HuH-7 (cell line): ENCODE data around the gene KCNJ1.

Experiments
- DNase-seq: peaks from one replicate; pipeline ENCODE4 v3.0.0; 2011; ENCODE audit warnings: low spot score

The KCNJ1 gene

DNA sequence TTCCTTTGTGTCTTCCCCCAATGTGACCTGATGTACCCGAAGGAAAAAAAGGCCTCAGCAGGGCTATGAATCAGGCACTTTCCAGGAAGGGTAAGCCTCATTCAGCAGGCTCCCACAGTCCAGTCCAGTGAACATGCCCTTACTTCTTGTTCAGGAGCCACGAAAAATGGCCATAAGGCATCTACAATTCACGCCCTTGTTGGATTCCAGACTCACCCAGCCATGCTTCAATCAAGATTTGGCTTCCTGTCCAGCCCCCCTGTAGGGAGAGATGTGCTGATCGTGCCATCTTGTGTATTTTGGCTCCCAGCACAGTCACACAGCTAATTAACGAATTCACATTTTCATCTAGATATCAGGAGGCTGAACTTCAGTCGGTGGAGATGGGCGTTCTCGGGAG lies 14.1 kb upstream of the KCNJ1 start:
- DNase-seq: no peak

DNA sequence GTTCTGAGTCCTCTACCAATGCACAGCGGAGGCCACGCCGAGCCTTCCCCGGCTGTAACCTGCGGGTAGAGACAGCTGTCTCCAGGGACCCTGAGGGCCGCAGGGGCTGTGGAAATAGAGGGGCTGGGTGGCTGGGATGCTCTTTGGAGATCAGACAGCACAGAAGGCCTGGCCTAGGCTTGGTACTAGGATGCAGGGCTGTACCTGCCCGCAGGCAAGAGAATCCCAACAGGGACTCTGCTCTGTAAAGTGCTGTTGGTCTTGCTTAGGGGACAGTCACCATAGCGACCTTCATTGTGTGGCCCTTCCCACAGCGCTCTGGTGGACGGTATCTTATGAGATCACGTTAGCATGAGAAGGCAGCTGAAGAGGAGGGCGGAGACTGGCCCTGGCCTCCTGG lies 12.7 kb upstream of the KCNJ1 start:
- no peak for DNase-seq

DNA sequence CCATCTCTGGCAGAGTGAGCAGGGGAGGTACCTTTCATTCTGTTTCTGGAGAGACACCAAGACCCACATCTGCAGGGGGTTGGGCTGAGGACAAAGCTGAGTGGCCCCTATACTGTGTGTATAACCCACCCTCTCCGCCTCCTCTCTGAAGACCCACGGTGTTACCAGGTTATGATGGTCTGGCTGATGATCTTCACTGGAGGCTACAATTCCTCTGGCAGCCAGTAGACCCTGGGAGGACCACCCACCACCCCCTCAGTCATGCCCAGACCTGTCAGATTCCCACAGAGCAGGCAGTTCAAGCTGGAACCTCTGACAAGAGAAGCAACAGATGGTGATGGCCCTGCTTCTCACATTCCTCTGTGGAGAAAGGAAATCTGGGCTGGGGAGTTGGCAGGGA lies 11.4 kb upstream of the KCNJ1 start:
- DNase-seq: no peak

DNA sequence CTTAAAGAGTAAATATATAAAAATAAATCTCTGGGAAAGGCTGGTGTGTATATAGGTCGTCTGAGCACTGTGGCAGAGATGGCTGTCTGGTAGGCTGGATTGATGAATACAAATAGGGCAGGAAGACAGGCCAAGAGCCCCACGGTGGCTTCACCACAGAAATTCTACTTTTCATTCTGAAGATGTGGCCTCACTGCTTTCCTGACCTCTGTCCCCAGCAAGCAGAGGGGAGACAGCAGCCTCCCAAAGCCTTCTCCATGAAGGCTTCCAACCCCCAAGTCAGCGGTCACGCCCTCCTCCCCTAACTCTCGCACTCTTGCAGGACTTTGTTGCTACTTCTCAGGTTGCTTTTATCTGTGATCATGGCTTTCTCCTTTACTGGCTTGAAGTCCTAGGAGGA lies 10.6 kb upstream of the KCNJ1 start:
- DNase-seq: no peak

DNA sequence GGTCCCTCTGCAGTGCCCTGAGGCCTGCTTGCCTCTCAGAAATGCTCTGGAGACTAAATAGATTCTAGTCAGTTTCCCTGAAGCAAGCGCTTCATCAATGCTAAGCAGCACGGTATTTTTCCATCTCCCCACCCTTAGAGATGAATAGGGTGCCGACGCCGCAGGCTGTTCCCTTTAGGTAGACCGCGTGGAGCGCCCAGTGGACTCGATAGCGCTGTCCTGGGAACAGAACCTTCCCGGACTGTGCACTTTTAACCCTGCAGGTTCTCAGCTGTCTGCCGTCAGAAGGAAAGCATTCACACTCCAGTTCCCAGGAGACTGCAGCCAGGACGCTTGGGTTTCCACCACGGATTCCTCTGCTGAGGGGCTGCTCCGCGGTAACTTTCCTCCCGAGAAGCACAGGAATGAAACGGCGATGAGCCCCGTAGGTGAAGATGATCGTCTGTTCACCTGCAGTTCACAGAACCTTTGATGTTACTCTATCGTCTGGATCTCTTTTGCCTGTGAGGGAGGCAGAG lies 9.1 kb upstream of the KCNJ1 start:
- no peak for DNase-seq

DNA sequence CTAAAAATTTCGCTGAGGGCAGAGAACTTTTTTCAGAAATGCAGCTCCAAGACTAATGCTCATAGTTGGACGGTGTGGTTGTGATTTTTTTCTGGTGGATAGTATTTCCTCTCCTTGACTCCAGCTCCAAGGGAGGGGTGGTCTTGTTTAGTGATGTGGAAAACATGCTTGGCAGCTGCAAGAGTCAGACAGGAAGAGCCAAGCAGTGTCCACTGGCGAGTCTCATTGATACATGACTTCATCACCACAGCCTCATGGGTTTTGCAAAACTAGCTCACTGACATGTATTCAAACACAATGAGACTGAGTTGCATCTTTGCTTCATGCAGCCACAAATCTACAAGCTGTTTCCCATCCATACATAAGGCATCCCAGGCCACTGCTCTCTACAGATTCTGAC lies 7.3 kb upstream of the KCNJ1 start:
- DNase-seq: no peak

DNA sequence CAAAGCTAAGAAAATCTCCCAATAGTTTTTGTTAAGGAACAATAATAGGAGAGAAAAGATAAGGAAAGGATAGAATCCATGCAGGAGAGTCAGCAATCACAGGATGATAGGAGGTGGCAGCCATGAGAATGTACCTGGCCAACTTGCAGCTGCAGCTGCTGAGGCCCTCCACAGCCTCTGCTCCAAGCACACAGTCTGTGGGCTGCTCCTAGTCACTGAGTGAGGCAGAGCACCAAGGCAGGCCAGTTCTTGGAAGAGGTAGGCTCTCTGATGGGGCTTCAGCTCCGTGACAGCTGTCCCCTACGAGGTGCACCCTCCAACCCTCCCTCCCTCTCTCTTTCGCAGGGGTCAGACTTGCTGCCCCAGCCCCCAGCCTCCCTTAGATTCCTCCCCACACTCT lies 5.5 kb upstream of the KCNJ1 start:
- DNase-seq: no peak

DNA sequence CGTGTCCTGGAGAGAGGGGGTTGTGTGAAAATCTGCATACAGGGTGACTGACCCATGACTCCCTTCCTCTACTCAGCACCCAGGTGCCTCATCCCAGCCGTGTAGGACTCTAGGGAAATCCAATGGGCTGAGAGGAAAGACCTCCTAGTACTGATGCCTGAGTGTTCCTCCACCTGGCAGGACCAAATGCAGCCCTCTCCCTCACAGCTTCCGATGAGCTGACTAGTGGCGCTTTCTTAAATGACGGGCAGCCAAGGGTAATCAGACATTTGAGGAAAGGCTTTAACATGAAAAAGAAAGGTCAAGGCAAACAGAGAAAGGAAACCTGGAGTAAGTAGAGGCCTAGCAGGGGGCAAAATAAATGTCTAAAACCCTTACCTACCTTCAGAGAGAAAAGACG lies 5.0 kb upstream of the KCNJ1 start:
- no peak for DNase-seq

DNA sequence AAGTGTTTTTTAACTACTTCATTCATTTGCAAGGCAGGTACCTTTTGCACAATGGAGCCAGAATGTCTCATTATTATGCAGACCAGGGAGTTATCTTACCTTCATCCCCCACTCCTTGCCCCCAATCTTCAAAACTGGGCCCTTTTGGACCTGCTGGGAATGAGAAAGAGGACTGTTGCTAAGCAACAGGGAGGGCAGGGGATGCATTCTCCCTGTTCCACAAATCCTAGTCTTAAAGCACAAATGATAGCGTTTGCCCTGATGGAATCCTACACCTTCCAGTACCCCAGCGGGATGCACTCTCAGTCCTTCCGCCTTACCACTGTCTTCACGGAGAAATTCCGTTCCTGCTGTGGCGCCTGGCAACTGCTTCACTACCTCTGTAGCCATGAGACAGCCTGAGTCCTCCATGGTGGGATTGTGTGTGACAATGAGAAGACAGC lies 4.1 kb upstream of the KCNJ1 start:
- no peak for DNase-seq

DNA sequence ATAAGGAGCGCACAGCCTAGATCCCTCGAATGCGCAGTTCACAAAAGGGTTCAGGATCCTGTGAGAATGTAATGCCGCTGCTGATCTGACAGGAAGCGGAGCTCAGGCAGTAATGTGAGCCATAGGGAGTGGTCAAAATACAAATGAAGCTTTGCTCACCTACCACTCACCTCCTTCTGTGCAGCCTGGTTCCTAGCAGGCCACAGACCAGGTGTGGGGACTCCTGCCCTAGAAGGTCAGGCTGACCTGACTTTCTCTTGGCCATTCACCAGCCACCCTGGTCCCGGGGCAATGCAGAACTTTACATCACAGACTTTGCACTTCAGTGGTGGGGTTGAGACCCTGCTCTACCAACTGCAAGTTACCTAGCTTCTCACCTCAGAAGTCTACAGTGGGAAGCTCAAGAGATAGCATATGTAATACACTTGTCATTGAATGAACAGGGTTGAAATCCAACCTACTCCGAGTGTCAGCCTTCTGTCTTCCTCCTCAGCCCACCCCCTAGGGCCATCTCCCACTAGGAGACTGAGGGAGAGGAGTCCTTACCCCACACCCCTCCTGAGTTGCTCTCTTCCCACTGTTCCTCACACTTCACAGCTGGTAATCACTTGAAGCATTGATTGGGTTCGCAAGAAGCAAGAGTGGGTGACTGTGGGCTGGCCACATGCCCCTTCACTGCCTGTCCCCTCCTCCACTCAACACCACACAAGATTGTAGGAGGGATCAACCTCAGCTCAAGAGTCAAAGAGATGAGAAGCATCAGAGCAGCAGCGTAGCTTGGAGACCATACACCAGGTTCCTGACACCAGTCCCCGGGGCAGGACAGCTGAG lies 2.0 kb upstream of the KCNJ1 start:
- DNase-seq: no peak

DNA sequence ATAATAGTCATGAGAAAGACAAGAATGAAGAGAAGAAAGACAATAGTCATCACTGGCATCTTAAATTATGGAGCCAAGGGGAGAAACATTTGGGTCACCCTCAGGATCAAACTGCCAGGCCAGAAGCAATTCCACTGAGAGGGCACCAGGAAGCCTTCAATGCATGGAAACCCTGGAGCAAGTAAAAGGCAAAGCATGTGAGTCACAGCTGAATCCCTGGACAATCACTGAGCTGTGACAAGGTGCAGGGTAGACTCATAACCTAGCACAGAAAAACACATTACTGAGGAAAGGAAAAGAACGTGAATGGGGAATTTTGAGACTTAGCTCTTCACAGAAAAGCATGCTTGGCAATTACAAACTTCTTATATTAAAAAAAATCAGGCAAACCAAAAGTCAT lies 1.6 kb downstream of the KCNJ1 start:
- no peak for DNase-seq

DNA sequence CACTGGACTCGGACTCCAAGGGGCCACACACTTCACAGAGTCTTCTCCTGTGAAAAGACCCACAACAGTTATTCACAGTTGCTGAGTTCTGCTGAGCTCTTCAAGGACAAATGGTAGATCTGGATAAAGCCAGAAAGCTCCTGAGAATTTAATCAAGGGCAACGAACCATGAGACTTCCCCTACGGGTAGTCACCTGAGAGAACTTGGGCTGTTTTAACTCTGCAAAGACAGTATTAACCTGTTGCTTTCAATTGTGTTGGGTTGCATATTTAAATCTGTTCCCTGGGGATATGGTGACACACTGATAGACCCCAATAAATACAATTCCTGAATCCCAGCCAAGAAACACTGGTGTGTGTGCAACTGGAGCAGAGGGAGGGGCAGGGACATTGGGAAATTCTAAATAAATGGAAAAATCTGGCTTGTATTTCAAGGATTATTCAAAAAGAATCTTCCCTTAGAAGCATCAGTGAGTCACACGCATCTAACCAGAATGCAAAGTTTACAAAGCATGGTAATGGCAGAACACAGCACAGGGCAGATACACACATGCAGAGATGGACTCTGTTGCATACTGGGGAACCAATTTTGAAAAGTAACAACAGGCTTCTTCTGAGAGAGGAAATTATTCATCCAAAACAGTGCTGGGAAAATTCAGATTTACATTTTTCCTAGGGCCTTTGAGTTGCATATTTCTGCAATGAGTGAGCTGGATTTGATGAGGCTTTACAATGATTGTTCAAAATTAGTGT lies 4.0 kb downstream of the KCNJ1 start:
- no peak for DNase-seq

DNA sequence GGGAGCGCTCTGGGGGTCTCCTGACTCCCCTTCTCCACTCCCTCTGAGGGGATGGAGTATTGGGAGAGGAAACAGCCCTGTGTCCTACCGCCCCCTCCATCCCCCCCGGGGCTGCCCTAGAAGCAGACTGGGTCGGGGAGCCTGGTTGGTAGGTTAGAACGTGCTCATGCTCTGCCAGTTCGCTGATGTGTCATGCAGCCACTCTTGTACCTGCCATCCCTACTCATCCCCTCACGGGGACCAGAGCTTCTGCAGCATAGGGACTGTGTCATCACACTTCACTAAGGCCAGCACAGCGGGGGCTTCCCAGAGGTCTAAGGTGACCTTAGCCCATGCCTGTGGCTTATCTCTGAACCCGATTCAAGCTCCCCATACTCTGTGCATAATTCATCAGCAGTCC lies 4.7 kb downstream of the KCNJ1 start:
- no peak for DNase-seq

DNA sequence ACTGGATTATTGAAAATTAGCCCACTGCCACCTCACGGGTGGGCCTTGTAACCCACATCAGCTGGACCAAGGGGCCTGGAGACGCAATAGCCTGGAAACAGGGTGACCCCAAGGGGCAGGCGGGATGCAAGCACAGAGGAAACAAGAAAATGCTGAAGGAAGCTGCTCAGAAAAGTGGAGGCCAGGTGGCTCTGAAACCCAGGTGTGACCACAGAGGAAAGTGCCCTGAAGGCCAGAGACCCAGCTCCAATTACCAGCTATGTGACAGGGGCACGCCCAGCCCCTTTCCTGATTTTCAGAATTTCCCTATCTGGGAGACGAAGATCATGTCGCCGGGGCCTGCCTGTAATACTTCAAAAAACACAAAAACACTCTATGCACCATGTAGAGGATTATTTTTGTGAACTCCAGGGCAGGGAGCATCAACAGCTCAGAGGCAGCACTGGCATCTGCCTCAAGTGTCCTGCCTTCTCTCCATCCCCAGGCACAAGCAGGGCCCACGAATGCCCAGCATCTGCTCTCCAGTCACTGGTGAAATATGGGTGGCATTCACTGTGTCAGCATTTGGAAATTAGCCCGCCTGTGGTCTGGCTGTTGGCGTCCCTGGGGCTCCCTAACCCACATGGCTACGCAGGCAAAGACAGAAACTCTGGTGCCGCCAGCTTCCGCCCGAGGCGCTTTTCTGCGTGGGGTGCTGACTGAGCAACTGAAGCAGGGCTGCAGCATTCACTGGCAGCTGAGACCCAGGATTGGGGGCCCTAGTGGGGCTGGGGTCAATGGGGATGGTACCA lies 6.3 kb downstream of the KCNJ1 start:
- no peak for DNase-seq

DNA sequence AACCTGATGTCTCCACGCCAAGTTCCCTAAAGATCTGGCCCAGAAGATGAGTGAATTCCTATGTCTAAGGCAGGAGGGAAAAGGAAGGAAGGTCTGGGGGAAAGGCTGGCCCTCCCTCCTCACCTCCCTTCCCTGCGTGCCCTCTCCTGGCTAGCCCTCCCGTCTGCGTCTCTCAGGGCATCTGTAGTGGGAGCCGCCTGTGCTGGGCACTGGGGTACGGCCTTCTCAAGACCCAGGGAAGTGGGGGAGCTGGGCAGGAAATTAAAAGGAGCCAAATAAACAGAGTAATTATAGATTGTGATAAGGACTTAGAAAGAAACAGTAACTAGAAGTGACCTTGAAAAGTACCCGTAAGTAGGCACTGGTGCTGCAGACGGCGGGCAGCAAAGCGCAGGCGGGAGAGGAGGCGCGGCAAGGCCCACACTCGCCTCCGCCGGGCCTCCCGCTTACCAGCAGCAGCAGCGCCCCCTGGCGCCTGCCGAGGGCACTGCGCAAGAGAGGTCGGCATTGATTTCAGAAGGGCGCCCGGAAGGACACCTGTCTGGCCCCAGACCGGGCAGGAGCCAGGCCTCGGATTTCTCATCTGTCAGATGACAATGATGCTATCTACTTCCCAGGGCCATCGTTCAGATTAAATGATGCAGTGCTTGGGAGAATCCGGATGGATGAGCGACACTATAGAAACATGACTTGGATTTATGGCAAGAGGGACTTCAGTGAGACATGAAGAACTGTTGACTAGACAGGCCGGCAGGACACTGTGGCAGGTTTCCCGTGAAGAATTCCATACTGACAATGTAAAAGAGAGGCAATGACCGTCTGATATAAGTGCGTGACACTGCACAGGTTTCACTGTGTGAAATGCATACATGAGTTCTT lies 7.3 kb downstream of the KCNJ1 start:
- DNase-seq: peak; percentile 55

DNA sequence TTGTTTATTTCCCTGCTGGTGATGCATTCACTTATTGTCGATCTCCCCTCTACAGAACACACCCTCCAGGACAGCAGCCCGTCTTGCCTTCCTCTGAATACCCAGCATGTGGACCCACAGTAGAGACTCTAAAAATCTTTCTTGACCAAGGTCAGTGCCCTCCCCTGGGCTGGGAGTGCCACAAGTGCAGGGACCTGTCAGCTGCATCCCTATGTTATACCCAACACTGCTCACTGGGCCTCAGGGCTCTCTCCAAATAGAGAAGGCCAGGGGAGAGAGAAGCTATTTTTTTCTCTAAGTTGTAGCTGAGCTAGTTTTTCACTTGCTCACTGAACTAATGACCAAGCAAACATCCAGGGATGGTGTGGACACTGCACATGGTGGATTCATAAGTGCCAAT lies 9.8 kb downstream of the KCNJ1 start:
- no peak for DNase-seq

DNA sequence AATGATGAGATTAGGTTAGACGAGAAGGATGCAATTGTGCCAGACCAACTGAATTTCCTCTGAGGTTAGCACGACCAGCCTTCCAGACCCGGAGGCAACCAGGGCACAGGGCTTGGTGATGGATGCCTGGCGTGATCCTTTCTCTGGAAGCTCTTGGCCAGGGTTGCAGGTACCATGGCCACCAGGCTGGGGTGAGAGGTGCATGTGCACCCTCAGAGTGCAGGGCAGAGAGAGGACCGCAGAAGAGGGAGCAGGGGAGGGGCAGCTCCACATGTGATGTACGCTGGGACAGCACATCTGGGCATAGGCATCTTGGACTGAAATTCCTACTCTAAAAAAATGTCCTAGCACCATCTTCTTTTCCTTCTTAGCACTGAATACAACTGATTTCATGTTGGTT lies 10.9 kb downstream of the KCNJ1 start:
- DNase-seq: no peak

DNA sequence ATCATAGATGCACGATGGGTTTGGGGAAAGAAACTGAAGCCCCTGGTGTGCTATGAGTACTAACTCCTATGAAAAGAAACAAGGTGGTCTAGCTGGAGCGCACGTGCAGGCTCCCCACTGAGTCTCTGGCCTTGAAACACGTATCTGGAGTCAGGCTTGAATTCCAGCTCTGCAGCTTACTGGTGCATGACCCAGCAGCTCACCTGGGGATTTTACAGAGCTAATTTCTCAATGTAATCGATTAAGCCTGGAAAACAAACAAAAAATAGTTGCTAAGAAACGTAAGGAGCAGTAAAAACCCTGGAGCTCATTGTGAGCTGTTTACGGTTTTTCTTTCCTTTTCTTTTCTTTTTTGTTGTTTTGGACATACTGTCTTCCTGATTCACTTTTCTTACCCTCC lies 12.3 kb downstream of the KCNJ1 start:
- no peak for DNase-seq

DNA sequence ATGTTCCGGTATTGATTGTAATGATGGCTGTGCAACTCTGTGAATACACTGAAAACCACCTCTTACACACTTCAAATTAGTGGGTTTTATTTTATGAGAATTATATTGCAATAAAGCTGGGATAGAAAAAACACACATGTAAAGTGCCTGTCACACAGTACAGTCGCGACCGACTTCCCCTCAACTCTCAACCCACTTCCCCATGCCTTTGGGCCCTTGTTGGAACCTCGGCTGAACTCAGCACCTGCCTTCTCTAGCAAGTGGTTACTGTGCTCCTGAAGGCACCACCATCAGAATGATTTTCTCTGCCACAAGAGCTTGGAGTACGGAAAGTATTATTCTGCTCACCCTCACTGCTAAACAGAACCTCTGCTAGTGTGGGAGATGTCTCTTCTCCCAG lies 13.5 kb downstream of the KCNJ1 start:
- no peak for DNase-seq

DNA sequence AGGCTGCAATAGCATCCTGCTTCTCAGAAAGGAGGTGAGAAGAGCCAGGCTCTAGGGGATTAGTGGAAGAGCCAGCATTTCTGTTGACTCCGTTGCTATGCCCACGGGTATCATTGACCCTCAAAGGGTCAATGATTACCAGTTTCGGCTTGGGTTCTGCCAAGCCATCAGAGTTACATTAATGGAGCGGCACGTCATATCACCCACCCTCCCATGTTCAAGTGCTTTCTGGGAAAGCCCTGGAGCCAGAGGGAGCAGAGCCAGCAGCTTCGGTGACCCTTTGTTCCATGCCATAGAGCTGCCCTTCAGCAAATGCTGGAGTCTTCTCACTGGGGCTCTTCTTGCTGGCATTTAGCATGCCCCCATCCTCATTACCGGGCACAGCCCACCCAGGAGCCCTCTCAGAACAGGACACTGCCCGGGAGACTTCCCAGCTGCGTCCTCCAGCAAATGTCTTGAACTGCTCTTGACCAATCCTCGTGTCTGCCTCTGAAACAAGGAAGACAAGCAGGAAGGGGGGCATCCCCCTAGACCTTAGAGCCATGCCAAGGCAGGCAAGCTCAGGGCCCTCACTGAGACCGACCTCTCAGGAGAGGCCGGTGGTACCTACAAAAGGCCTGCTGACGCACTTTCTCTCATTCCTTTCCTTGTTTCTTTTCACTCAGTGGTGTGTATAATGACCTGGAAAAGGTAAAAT lies 14.6 kb downstream of the KCNJ1 start:
- DNase-seq: no peak
